MM.1S (cell line): ENCODE data around the gene GPC5.

Experiments used
- CTCF ChIP-seq: fragments of 300-600 bp; sonication (generic); IDR thresholded peaks from 2 replicates; pipeline ENCODE4 v1.5.1; 2016; ENCODE audit warnings: antibody characterized with exemption, low read length, mixed read lengths
- EZH2 ChIP-seq: fragments of 300-600 bp; sonication (generic); optimal IDR thresholded peaks from 2 replicates; pipeline ENCODE3; 2017; ENCODE audit warnings: low read depth, mild to moderate bottlenecking, antibody characterized with exemption, low read length, mixed read lengths

GRCh38 chr13:92900446-92900845, 1502.0 kb downstream of the GPC5 start:
- TF ChIP-seq CTCF (no peak), EZH2 (no peak)
